NB4 (cell line): ENCODE measurements around the gene VAT1.

Source experiments
- CTCF ChIP-seq: IDR thresholded peaks from one replicate; pipeline ENCODE4 v1.5.1; 2012; ENCODE audit warnings: low read depth, low read length
- POLR2A ChIP-seq: IDR thresholded peaks from 2 replicates; pipeline ENCODE4 v1.6.1; 2011; ENCODE audit warnings: mild to moderate bottlenecking; ENCODE audit not compliant: insufficient read length; ENCODE audit errors: extremely low read depth

- TF ChIP-seq CTCF (no peak), POLR2A (no peak)
These were observed 6.6 kb downstream of the VAT1 start for GRCh38 chr17:43015579-43015978.
